Endometrium (tissue), 2 donors: ENCODE measurements around the gene POSTN.
A peak's percentile ranks its signal among the peaks of the same experiment; 100 is the strongest.

Experiments used
- FAIRE-seq: peaks from 2 replicates; lab custom pipeline; 2012; peaks lifted over from hg19 to GRCh38; lab: Jason Lieb, UNC
- donor health status: control.
- donor health status: control.

POSTN gene, protein sequence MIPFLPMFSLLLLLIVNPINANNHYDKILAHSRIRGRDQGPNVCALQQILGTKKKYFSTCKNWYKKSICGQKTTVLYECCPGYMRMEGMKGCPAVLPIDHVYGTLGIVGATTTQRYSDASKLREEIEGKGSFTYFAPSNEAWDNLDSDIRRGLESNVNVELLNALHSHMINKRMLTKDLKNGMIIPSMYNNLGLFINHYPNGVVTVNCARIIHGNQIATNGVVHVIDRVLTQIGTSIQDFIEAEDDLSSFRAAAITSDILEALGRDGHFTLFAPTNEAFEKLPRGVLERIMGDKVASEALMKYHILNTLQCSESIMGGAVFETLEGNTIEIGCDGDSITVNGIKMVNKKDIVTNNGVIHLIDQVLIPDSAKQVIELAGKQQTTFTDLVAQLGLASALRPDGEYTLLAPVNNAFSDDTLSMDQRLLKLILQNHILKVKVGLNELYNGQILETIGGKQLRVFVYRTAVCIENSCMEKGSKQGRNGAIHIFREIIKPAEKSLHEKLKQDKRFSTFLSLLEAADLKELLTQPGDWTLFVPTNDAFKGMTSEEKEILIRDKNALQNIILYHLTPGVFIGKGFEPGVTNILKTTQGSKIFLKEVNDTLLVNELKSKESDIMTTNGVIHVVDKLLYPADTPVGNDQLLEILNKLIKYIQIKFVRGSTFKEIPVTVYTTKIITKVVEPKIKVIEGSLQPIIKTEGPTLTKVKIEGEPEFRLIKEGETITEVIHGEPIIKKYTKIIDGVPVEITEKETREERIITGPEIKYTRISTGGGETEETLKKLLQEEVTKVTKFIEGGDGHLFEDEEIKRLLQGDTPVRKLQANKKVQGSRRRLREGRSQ

DNA sequence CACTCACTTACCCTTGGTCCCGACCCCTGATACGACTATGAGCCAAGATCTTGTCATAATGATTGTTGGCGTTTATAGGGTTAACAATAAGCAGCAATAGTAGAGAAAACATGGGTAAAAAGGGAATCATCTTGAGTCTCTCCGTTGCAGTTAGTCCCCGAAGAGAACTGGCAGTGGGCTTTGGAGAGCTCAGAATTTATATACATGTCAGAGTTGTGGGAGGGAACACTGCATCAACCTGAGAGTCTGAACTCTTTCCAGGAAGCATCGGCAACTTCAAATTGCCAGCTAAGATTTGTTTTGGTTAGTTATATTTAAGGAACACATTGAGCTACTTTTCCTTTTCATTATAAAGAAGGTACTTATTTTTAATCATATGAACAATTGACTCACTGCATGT lies at the start of gene POSTN:
TSS of gene POSTN (minus strand) at position 172 of the 400 bp plus-strand sequence. CDS start at position 130, 42 bp downstream.
- FAIRE-seq = no peak

DNA sequence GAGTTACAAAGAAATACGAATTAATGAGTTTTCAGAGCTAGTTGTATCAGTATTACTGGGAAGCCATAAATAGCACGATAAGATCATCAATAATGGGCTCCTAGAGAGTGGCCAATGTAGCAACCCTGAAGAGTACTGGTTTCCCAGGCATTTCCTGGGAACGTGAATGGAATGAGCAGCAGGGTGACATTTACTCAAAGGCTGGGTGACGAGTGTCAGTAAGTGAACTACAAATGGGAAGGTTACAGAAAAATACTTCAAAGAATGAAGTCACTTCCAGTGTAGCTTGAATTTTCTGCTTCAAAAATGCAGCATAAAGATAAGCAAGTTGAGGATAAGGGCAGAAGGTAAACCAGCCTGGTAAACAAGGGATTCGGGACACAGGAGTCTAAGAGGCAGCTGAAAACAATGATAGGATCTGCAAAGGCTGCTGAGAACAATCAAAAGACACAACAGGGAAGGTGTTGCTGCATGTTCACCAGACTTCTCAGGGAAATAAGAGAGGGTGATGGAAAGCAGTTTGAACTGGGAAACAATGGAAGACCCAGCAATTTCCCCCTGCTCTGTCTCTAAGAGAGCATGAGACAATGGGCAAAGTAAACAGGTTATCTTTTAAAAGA lies 48.6 kb upstream of the POSTN start:
- no peak for FAIRE-seq

DNA sequence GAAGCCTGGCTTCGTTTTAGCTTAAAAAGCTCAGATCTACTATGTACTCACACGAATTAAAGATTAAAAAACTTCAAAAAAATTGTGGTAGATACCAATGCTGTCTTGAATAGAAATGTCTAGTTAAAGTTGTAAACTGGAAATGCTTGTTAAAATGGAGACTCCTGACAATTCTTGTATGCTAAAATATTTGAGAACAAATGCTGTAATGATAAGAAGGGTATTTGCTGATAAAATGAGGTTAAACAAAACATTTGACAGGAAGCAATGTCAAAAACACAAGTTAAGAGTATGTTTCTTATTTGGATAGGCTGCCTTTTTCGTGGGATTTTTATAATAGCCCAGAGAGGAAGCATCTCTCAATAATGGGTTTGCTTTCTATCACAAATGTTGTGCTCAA lies 48.0 kb upstream of the POSTN start:
- FAIRE-seq = no peak

DNA sequence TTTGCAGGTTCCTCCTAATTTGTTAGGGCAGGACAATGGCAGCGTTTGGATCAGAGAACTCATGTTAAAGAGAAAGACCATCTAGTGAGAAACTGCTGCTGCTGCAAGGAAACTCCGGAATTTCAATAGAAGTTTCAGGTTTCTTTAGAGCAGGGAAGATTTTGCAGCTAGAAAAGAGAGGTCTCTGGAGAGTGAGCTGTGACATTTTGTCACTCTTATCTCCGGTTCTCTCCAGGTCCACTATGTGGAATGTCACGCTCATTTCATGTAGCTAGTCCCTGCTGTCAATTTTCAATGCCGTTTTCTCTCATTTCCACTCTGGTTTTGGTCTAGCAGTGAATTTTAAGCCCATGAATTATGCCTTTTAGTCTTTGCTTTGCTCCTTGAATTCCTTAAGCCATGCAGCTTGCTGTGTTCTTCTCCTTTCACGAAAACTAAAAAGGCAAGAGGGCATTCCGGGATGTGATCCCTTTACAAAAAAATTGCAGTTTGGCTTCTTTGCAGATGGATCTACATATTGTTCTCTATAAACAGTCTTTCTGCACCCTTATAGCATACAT lies 46.7 kb upstream of the POSTN start:
- no peak for FAIRE-seq

DNA sequence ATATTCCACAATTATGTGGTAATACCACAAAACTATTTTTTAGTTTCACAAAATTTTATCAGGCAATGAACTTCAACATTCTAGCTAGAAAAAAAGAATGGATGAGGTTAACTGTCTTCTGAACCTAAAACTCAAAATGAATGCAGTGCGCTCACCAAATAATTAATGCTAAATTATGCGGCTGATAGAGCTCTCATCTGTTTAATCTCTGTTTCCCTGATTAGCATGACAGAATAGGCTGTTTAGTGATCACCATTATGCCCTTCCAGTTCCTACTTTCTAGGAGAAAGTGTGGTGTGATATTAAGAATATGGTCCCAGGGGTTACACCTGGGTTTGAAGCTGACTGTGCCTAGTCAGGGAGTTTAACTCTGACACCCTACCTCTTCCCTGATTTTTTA lies 42.8 kb upstream of the POSTN start:
- FAIRE-seq = no peak

DNA sequence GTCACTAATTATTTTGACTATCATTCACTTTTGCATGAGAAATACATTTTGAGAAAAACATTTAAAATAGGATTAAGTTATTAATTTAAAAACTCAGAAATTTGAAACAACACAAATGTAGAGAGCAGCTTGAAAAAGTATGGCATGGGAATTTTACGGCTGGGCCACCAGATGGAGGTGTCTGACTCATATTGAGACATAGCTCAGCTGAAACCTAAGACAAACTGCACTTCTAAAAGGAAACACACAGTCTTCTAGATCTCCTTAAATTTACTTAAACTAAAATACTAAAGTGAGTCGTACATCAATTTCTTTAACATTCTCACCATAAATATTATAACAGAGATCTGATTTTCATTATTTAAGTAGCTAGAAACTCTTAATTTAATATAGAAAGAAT lies 41.9 kb upstream of the POSTN start:
- peak; percentile 85 for FAIRE-seq

DNA sequence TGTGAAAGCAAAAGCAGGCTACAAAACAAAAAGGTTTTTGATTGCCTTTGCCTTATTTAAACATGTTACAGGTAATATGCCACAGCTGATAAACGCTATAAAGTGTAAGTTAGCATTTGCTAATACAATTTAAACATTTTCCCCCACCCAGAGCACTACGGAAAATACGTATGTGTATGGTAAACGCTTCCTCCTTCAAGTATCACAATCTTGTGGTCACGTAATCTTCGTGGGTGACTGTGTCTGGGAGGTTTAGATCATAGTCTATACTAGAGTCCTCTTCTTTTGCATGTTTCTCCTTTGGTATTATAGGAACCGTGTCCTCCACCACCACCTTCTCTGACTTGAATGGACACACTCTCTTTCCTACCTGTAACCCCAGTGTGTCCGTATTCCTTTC lies 38.1 kb upstream of the POSTN start:
- FAIRE-seq = no peak

DNA sequence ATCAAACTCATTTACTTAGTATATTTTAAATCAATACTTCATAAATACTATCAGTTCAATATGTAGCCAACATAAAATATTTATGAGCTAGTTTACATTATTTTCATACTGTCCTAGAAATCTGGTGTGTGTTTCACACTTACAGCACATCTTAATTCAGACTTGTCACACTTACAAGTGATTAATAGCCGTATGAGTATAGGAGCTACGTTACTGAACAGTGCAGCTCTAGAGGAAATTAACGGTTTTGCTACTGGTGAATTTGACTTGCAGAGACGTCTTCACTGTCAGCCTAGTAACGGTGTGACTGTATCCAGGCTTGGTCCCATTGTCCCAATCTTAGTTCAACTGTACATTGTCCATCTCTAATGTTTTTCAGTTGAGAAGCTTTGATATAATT lies 33.7 kb upstream of the POSTN start:
- no peak for FAIRE-seq

DNA sequence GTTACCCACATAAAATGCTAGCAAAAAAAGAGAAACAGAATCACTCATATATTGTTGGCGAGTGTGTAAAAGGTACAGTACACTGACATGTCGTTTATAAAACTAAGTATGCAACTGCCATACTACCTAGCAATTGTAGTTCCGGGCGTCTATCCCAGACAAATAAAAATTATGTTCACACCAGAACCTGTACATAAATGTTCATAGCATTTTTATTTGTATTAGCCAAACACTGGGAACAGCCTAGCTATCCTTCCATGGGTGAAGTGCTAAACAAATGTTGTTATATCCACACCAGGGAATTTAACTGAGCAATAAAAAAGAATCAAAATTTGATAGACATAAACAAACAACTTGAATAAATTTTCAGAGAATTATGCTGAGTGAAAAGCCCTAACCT lies 28.9 kb upstream of the POSTN start:
- FAIRE-seq = peak; percentile 29

DNA sequence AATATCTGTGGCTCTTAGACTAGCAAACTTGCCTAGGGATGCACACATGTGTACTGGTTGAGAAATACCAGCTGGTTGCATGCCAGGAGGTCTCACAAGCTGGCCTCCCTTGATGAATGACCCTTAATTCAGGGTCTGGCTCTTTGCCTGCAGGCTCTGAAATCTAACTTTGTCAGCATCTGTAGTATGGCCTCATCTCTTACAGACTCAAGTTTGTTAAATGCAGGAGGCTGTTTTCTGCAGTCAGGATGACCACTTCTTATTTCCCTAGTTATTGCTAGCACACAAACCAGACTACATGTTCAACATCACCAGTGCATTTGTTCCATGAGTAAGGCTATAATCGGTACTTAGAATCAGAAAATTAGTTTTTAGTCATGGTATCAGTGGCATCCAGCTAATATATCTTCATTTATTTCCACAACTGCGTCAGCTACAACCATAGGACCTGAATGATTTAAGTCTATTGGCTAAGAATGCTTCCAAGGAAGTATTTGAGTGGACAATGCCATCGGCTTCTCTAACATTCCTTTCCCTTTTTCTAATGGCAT lies 23.3 kb upstream of the POSTN start:
- no peak for FAIRE-seq

DNA sequence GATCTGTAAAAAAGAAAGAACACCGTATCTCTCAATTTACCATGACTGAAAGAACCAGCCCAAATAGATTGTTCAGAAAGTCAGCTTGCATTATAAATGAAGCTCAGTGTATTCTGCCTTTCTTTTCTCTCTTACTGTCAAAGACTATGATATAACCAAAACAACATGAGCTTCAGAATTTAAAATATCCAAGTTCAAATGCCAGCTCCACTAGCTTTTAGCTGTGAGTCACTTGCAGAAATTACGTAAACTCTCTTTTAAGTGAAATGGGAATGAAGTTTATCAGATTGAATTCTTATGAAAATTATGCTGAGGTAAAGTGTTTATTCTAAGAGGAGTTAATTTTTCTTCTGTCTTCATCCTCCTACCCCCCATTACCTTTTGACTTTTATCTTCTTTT lies 20.0 kb upstream of the POSTN start:
- peak; percentile 45 for FAIRE-seq

DNA sequence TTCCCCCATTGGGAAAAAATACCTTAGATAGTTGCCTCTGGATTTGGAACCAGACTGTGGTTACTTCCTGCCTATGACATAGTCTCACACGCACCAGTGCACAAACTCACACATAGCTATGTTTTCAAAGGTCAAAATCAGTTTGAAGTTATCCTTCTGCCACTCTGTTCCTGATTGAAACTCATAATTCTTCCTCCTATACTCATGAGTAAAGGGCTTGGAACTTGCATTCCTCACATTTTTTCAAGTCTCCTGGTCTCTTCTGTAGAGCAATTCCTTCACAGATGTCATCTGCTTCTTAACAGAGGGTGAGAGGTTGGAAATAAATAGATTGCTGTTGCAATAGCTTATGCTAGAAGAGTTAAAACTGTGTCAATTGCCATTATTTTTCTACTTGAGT lies 18.6 kb upstream of the POSTN start:
- no peak for FAIRE-seq

DNA sequence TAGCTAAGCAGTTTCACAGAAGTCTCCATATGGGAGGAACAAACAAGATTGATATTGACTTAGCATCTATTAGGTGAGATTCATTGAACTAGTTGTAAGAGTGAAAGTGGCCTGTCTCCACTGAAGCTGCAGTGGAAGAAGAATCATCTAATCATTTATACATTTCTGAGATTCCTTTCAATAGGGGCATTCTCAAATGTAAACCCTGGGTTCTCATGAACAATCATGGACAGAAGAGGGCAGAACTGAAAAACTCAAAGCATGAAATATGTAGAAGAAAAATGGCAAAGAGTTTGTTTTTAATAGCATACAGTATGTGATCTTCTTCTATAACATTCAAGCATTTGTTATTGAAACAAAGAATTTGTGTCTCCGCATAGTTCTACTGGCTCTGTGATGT lies 17.6 kb upstream of the POSTN start:
- no peak for FAIRE-seq

DNA sequence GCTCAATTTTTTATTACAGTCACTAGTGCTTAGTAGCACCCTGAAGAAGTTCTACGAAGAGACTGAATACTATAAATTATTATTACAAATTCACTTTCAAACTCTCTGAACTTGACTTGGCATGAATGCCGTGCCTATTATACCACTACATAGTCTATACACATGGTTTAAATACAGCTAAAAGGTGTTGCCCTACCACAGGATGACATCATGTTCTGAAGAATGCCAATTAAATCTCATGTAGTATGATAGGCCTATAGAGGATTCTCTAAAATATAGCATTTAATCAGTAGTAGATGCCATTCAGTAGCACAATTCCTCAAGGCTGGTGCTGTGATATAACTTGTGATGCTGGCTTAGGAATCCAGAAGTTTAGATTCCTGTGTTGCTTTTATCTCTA lies 16.7 kb upstream of the POSTN start:
- FAIRE-seq = no peak

DNA sequence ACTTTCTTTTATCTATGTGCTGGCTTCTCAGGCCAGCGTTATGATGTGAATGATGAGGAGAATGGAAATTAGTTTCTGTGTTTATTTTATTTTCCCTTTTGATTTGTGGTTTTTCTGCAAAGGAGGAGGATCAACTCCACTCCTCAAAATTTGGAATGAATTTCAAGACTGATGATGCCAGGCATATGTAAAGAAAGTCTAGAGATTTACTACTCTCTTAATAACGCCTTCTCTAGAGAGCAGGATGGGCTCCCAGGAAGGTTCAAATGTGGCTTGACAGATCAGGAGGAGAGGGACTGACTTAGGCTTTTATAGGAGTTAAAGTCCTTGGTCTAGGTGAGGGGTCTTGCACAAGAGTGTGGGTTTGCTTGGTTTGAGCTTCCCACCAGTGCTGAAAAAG lies 15.1 kb upstream of the POSTN start:
- FAIRE-seq = no peak

DNA sequence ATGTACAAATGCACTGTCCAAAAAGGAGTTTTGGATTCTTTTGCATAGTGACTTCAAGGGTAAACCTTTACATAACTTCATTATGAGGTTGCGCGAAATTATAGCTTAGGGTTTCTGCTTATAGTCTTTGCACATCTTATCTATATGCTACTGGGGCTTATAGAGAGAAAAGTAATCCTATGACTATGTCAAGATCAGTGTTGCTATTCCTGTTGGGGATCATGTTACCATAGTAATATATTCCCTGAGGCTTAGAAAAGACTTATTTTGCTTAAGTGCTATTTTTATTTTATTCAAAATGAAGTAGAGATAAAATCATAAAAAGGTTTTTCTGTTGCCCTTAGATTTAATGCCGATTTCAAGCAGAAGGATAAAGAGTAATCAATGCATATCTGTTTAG lies 14.7 kb upstream of the POSTN start:
- no peak for FAIRE-seq

DNA sequence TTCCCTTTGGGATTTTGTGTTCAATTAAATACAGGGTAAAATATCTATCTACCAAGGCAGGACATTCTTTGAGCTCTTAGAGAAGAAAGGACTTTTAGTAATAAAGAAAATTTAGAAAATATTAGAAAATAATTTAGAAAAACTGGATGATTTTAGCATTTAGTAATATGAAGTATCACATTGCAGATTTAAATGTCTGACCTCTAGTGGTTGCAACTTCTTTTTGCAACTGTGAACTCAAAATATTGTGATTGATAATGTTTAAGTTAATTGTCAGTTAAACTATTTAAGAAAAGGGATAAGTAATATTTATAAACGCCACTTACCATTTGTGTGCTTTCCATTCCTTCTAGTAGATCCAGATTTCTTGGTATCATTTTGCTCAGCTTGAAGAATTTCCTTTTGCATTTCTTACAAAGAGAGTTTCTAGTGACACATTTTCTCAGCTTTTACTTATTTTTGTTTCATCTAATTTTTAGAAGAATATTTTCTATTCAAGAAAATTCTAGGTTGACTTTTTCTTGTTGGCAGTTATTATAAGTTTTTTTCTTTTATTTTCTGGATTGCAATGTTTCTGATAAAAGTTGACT lies 10.3 kb upstream of the POSTN start:
- FAIRE-seq = peak; percentile 87

DNA sequence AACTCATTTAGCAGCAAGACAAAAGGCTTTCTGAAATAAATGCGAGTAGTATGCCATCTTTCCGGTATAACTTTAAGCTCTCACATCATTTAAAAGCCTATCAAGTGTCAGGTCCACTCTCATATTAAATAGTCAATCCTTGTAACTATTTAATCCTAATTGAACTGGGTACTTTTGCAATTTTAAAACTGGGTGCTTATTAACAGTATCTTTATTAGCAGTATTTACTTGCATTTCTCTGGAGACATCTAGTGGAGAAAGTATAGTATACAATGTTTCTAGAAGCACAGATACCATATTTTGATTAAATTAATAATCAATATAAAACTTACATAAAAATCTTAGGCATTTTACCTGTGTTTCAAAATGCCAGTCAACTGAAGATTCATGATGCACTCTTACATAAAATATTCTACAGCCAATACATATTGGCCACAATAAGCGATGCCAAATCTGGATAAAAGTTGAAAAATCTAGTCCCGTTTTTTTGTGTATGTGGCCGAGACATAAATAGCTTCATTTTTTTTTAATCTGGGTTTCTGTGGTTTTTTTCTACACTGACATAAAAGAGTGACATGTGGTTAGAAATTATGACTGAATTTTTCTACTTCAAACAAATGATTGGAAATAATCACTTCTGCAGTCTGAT lies 4.3 kb upstream of the POSTN start:
- peak; percentile 64 for FAIRE-seq

DNA sequence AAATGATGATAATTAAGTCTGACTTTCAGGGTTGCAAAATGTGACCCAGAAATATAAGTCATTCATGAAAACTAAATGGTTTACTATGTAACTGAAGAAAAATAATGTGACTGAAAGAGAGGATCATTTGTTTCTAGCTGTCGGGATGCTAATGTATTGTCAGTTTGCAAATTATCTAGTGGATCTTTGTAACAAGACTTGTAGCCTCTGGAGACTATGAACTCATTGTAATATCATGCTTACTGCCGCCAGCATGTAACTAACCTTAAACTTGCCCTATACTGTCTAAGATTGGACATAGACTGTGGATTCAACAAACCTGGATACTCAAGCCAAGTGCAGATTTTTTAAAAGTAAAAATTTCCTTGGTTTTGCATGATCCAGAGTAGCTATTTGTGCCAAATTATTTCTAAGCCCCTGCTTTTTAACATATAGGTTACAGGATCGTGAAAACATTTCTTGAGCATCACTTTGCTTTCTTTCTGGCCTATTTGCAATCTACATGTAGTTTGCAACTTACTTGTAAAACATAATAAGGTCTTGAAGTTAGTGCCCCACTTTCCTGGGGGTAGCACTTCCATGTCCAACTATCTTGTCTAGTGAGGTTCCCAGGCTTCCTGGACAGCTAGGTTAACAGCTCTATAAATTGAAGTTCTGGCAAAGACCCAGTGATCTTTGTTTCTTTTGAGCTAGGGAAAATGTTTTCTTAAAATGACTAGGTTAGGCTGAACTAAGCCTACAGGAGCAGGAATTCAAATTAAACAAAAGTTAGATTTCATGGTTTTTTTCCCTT lies 3.3 kb upstream of the POSTN start:
- FAIRE-seq = no peak

DNA sequence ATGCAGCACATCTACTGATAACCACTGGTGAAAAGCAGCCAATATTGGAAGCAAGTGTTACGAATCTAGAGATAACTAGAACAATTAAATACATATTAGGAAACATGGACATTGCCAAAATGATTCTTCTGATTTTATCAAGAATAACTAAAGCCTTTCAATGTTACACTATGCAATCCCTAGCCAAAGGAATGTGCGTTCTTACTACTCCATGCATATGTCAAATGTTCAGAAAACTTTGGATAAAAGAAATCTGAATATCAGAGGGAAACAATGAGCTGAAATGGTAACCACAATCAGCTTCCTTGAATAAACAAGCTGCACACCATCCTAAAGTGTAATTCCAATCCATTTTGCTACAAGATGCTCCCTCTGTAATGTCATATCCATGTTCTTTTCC lies 951 bp upstream of the POSTN start:
- no peak for FAIRE-seq
